ENCODE data around the gene PUS7. TPM values are rescaled to one million over a fixed set of nuclear protein-coding genes. Genes with fewer than 3 reads are reported as not detected.
"Not testable (repeated sequence)": the region's sequence is repeated elsewhere in the genome, so short reads cannot be mapped to it uniquely, and the experiment has no call there.

The PUS7 gene
- total RNA-seq, 1 experiment from 2014 or later = 29.1 TPM

DNA sequence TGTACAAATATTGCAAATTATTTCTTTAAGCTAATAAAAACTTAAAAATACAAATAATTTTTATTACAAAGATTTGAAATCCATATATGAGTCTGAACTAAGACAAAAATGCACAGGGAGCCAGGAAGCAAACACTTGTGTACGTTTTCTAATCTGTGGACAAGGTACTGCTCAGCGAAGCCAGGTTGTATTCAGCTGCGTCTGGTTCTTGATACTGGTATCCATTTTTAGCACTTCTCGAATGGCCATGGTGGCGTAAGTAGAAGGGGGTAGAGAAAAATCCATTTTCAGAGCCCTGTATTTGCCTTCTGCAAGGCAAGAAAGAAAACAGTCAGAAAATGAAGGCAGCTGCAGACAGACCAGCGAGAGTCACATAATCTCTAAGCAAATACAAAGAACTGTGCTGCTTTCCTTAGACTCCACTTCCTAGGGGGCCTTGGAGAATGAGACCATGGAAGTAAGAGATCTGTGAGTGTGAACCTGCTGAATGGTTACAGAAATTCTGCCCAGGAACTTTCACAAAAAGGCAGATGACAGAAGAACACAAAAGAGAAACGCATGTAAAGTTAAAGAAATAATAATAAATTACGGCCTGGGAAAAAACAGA is 64.3 kb downstream of the PUS7 start:
- no peak overlapping the region for H3K27ac Mint-ChIP-seq (ENCODE audit: unreplicated experiment)
- no TSS peak for BruUV-seq (replicated peaks)
- no peaks in the 10 kb centered on the region for H3K9me3 Mint-ChIP-seq (ENCODE audit: low read depth, unreplicated experiment)

GRCh38 chr7:105454921-105455320 is 67.2 kb downstream of the PUS7 start:
- no peak overlapping the region for H3K27ac Mint-ChIP-seq (ENCODE audit: unreplicated experiment)
- H3K27me3 Mint-ChIP-seq (ENCODE audit: unreplicated experiment) = no peaks in the 10 kb centered on the region
- no peak for DNase-seq
- H3K36me3 Mint-ChIP-seq (ENCODE audit: insufficient read depth, unreplicated experiment) = peaks cover 27% of the 10 kb centered on the region
- BruUV-seq (replicated peaks) = no TSS peak
- CTCF ChIA-PET = no interaction called here
- H3K9me3 Mint-ChIP-seq (ENCODE audit: low read depth, unreplicated experiment) = no peaks in the 10 kb centered on the region
- intact Hi-C loops (cut with micrococcal nuclease; ENCODE audit: unreplicated experiment) = no loop called here
- TF ChIP-seq, protein P1, sequence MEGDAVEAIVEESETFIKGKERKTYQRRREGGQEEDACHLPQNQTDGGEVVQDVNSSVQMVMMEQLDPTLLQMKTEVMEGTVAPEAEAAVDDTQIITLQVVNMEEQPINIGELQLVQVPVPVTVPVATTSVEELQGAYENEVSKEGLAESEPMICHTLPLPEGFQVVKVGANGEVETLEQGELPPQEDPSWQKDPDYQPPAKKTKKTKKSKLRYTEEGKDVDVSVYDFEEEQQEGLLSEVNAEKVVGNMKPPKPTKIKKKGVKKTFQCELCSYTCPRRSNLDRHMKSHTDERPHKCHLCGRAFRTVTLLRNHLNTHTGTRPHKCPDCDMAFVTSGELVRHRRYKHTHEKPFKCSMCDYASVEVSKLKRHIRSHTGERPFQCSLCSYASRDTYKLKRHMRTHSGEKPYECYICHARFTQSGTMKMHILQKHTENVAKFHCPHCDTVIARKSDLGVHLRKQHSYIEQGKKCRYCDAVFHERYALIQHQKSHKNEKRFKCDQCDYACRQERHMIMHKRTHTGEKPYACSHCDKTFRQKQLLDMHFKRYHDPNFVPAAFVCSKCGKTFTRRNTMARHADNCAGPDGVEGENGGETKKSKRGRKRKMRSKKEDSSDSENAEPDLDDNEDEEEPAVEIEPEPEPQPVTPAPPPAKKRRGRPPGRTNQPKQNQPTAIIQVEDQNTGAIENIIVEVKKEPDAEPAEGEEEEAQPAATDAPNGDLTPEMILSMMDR (IDR thresholded peaks at IDR 0.05; ENCODE audit: unreplicated experiment) = no peak
- H3K4me1 Mint-ChIP-seq (ENCODE audit: low read depth, unreplicated experiment) = no peaks in the 10 kb centered on the region
- no peak overlapping the region for H3K4me3 Mint-ChIP-seq (ENCODE audit: low read depth, unreplicated experiment)

More for the DNA sequence above, 64.3 kb downstream of the PUS7 start:
- CTCF ChIA-PET = interaction anchor here (1.3 kb wide), 1 partner anchor 23 kb away, joined by 4 read pairs; no protein-coding TSS in a partner anchor
- DNase-seq = no peak
- H3K27me3 Mint-ChIP-seq (ENCODE audit: unreplicated experiment) = no peaks in the 10 kb centered on the region
- TF ChIP-seq, protein P1 (IDR thresholded peaks at IDR 0.05; ENCODE audit: unreplicated experiment) = no peak
- H3K4me3 Mint-ChIP-seq (ENCODE audit: low read depth, unreplicated experiment) = no peak overlapping the region
- H3K4me1 Mint-ChIP-seq (ENCODE audit: low read depth, unreplicated experiment) = no peaks in the 10 kb centered on the region
- peaks cover 37% of the 10 kb centered on the region for H3K36me3 Mint-ChIP-seq (ENCODE audit: insufficient read depth, unreplicated experiment)
- intact Hi-C loops (cut with micrococcal nuclease; ENCODE audit: unreplicated experiment) = no loop called here

- no peaks in the 10 kb centered on the region for H3K9me3 Mint-ChIP-seq (ENCODE audit: low read depth, unreplicated experiment)
- intact Hi-C loops (cut with micrococcal nuclease; ENCODE audit: unreplicated experiment) = no loop called here
- no peak overlapping the region for H3K27ac Mint-ChIP-seq (ENCODE audit: unreplicated experiment)
- no peak for DNase-seq
- CTCF ChIA-PET = interaction anchor here (1.0 kb wide), 1 partner anchor 12 kb away, joined by 3 read pairs; no protein-coding TSS in a partner anchor
- H3K4me1 Mint-ChIP-seq (ENCODE audit: low read depth, unreplicated experiment) = no peaks in the 10 kb centered on the region
- TF ChIP-seq, protein P1 (IDR thresholded peaks at IDR 0.05; ENCODE audit: unreplicated experiment) = no peak
- no TSS peak for BruUV-seq (replicated peaks)
- no peaks in the 10 kb centered on the region for H3K27me3 Mint-ChIP-seq (ENCODE audit: unreplicated experiment)
- H3K36me3 Mint-ChIP-seq (ENCODE audit: insufficient read depth, unreplicated experiment) = peaks cover 26% of the 10 kb centered on the region
- H3K4me3 Mint-ChIP-seq (ENCODE audit: low read depth, unreplicated experiment) = no peak overlapping the region
These were observed 67.8 kb downstream of the PUS7 start for GRCh38 chr7:105454095-105454747.

DNA sequence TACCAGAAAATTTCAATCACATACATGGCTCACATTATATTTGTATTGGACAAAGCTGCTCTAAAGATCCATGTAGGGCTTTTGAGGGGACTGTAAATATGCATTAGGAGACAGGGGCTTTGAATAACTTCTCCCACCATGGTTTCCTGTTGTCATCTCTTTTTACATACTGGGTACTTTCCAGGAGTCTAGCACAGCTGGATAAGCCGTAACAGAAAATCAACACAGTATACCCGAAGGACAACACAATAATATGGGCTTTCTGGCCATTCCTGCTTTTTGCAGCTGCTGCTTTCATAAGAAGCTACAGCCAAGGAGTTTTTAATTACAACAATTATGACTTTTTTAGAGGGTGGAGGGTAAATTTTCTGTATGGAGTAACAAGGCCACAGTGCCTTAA is 70.0 kb downstream of the PUS7 start:
- H3K27ac Mint-ChIP-seq (ENCODE audit: unreplicated experiment) = no peak overlapping the region
- CTCF ChIA-PET = interaction anchor here (0.9 kb wide), 1 partner anchor 8 kb away, joined by 4 read pairs; no protein-coding TSS in a partner anchor
- TF ChIP-seq, protein P1 (IDR thresholded peaks at IDR 0.05; ENCODE audit: unreplicated experiment) = no peak

GRCh38 chr7:105450870-105451269 is 71.2 kb downstream of the PUS7 start:
- H3K4me3 Mint-ChIP-seq (ENCODE audit: low read depth, unreplicated experiment); H3K36me3 Mint-ChIP-seq (ENCODE audit: insufficient read depth, unreplicated experiment); DNase-seq; CTCF ChIA-PET; intact Hi-C loops (cut with micrococcal nuclease; ENCODE audit: unreplicated experiment); H3K9me3 Mint-ChIP-seq (ENCODE audit: low read depth, unreplicated experiment); H3K4me1 Mint-ChIP-seq (ENCODE audit: low read depth, unreplicated experiment); BruUV-seq (replicated peaks); H3K27me3 Mint-ChIP-seq (ENCODE audit: unreplicated experiment); H3K27ac Mint-ChIP-seq (ENCODE audit: unreplicated experiment): not testable (repeated sequence)

More for the DNA sequence above, 70.0 kb downstream of the PUS7 start:
- Mint-ChIP-seq H3K36me3 (ENCODE audit: insufficient read depth, unreplicated experiment) (peaks cover 5% of the 10 kb centered on the region), H3K9me3 (ENCODE audit: low read depth, unreplicated experiment) (no peaks in the 10 kb centered on the region), H3K4me1 (ENCODE audit: low read depth, unreplicated experiment) (no peaks in the 10 kb centered on the region), H3K4me3 (ENCODE audit: low read depth, unreplicated experiment) (no peak overlapping the region), H3K27me3 (ENCODE audit: unreplicated experiment) (no peaks in the 10 kb centered on the region)
- DNase-seq = no peak
- intact Hi-C loops (cut with micrococcal nuclease; ENCODE audit: unreplicated experiment) = no loop called here
- no TSS peak for BruUV-seq (replicated peaks)

Data from Calu3 (cell line).